Fibroblast of villous mesenchyme (primary cell): Measurements from ENCODE around the gene CERS3. TPM values are rescaled to one million over a fixed set of nuclear protein-coding genes. Genes with fewer than 3 reads are reported as not detected.

Source experiments
- DNase-seq: peaks from one replicate; pipeline ENCODE4 v3.0.0-alpha.2; 2010; ENCODE audit warnings: low read depth
- H3K4me3 ChIP-seq: 2 replicates; pipeline ENCODE4 v1.5.1; 2011; ENCODE audit warnings: low read depth, mild to moderate bottlenecking, low read length
- total RNA-seq: library from RNA; depleted of rRNA; stranded (reverse); fragments of >200 nt; gene quantifications from 2 replicates; pipeline ENCODE4 v1.2.3, GENCODE V29; 2012
- TF ChIP-seq, protein P1 (sequence below): IDR thresholded peaks from 2 replicates; pipeline ENCODE4 v1.5.1; 2012; ENCODE audit warnings: low read depth, mild to moderate bottlenecking, low read length; ENCODE audit not compliant: insufficient read depth

The CERS3 gene
- total RNA-seq, 1 donor: not detected

DNA sequence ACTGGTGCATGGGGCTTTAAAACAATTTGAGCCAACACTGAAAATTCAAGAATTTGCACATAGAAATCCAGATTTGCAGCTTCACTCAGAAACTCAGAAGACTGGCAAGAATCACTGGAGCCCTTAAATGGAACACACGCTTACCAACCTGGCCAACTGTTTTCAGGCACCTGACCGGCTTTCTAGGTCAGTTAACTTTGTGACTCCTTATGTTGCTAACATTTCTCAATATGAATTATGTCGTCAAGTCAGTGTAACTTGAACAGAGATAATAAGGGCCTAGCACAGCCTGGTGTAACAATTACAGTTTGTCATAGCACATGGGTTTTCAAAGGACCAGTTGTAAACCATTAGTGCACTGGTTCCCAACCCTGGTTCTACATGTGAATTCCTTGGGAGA, 6.8 kb downstream of the CERS3 start:
- TF ChIP-seq, protein P1, sequence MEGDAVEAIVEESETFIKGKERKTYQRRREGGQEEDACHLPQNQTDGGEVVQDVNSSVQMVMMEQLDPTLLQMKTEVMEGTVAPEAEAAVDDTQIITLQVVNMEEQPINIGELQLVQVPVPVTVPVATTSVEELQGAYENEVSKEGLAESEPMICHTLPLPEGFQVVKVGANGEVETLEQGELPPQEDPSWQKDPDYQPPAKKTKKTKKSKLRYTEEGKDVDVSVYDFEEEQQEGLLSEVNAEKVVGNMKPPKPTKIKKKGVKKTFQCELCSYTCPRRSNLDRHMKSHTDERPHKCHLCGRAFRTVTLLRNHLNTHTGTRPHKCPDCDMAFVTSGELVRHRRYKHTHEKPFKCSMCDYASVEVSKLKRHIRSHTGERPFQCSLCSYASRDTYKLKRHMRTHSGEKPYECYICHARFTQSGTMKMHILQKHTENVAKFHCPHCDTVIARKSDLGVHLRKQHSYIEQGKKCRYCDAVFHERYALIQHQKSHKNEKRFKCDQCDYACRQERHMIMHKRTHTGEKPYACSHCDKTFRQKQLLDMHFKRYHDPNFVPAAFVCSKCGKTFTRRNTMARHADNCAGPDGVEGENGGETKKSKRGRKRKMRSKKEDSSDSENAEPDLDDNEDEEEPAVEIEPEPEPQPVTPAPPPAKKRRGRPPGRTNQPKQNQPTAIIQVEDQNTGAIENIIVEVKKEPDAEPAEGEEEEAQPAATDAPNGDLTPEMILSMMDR: no peak
- DNase-seq: no peak
- no peak overlapping the region for H3K4me3 ChIP-seq

DNA sequence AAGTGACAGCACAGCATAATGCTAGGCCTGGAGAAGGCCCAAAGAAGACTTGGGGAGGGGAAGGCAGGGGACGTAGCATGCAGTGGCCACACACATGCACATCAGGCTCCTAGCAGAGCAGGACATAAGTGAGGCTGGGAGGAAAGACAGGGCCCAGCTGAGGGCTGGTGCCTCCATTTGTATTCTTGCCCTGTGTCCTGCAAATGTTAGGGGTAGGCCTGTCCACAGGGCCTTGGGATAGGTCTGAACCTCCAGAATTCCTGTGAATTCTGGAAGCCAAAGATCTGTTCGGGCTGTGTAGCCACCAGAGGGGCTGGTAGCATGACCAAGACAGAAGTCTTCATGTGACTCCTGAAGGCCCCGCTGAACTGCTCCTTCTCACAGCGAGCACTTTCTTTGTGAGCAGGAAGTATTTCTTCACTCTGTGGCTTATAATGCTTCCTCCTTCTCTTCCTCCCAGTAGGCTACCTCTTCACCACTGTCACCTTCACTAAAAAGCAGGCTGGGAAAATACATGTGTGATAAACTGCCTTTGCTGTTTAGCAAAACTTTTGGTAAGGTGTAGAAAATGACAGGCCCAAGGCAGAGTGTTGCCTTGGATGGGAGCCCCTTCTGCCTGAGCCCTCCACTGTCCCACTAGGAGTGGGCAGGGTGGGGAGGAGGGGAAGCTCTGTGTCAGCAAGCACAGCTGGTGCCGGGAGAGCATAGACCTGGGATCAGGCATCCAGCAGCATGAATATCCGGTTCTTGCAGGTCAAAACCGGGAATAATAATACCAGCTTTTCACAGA, 8.4 kb downstream of the CERS3 start:
- no peak for DNase-seq
- no peak overlapping the region for H3K4me3 ChIP-seq
- TF ChIP-seq, protein P1: no peak

- no peak overlapping the region for H3K4me3 ChIP-seq
- TF ChIP-seq, protein P1: no peak
Measured at GRCh38 chr15:100517846-100518245, 10.9 kb downstream of the CERS3 start.

DNA sequence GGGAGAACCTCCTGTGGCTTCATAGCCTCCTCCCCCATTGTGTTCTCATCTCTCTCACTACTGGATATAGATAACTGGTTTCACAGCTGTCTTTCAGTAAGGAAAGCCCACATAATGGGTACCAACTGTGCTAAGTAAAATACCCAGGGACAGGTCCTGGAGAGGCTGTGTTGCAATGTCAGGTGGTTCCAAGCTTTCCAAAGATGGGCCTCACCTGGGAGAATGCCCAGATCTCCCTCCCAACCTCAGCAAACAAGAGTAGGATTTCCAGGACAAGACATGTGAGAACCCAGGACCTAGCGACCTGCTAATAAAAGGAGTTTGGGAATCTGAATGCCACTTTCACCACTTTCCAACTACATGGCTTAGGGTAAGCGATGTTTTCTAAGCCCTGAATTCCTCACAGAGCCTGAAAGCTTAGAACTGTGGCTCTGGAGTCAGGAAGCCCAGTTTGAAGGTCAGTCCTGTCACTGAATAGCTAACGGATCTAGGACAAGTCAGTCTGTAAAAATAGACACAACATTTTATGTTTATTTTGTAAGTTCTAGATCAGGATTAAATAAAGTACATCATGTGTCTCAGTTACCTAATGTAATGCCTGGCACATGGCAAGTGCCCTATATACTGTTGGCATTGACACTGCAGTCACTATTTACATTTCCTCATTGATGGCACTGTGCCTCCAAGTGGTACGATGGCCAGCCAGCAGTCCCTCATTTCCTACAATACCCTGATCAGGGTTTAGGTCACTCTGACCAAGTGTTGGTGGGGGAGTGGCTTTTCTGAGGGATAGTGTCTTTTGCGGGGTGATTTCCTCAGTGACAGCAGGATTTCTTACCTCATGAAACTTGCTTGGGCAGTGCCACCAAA, 11.9 kb downstream of the CERS3 start:
- no peak for DNase-seq
- TF ChIP-seq, protein P1: no peak
- no peak overlapping the region for H3K4me3 ChIP-seq

More at GRCh38 chr15:100517846-100518245, 10.9 kb downstream of the CERS3 start:
- DNase-seq: no peak

GRCh38 chr15:100515758-100516157, 13.0 kb downstream of the CERS3 start:
- H3K4me3 ChIP-seq: no peak overlapping the region
- TF ChIP-seq, protein P1: no peak
- DNase-seq: peak; percentile 8

DNA sequence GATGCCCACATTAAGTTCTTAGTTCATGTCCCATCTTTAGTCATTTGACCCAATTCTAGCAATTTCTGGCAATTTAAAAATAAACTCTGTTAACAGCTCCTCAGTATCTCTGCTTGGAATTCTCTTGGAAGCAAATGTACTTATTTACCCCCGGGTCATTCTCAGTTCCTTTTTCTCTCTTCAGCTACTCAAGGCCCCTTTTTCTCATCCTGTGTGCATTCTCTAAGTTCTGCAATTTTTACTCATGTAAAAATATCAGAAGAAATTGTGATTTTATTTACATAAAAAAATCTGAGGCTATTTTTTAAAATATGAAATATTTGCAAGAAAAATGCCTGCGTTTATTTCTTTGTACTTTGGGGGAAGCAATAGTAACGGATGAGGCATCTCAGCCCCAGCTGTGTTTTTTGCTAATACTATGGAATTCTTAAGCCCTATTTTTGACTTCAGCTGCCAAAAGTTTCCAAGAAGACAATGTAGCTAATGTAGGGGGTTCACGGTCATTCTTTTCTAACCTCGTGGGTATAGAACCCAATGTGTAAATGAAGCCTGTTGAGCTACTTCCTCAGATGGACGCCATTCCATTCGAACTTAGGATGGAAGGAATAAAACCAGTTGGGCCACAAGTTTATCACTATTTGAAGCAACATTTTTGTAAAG, 20.0 kb downstream of the CERS3 start:
- H3K4me3 ChIP-seq: no peak overlapping the region
- TF ChIP-seq, protein P1: no peak
- no peak for DNase-seq
